Colonic mucosa (tissue), 4 donors: ENCODE data around the gene REM2. TPM values are rescaled to one million over a fixed set of nuclear protein-coding genes. Genes with fewer than 3 reads are reported as not detected.

ENCODE experiments used
- DNase-seq: peaks from one replicate; pipeline ENCODE4 v3.0.0-alpha.2; 2020
- H3K27ac ChIP-seq: fragments of 200-600 bp; one replicate; pipeline ENCODE4 v1.8.0; 2021
- H3K27me3 ChIP-seq: fragments of 200-600 bp; one replicate; pipeline ENCODE4 v1.8.0; 2021
- H3K36me3 ChIP-seq: fragments of 200-600 bp; one replicate; pipeline ENCODE4 v1.8.0; 2021
- H3K4me1 ChIP-seq: fragments of 200-600 bp; one replicate; pipeline ENCODE4 v1.8.0; 2021; ENCODE audit warnings: mild to moderate bottlenecking
- H3K4me3 ChIP-seq: fragments of 200-600 bp; one replicate; pipeline ENCODE4 v1.8.0; 2021
- H3K9ac ChIP-seq, 2 donors: one replicate each; pipeline ENCODE4 v1.7.0; 2013; ENCODE audit warnings: control low read depth in 2 of 2, low read depth in 2 of 2, low read length in 2 of 2
- H3K9me3 ChIP-seq: fragments of 200-600 bp; one replicate; pipeline ENCODE4 v1.8.0; 2021
- intact Hi-C: fragments of 100-400 bp; cut with DNase I; formaldehyde crosslinking; loops from one replicate; pipeline ENCODE4 v1.14.1; 2022
- total RNA-seq, 2 donors: library from RNA; stranded (reverse); fragmentation: NEBNext Ultra II Directional in 1 of 2; extraction: Animal tissue kit (Norgen Biotek cat#: 25700) in 1 of 2; gene quantifications; one replicate each; pipeline ENCODE4 v1.2.1, GENCODE V29; 2021
- TF ChIP-seq, protein P1 (sequence below): fragments of 200-600 bp; IDR thresholded peaks from one replicate; pipeline ENCODE4 v1.8.0; 2022; ENCODE audit warnings: antibody characterized with exemption, mild to moderate bottlenecking
- donor health status: healthy.
- donor health status: DM: no; HTN: no; CAD: no.
- donor health status: DM: no; HTN: no; CAD: no.

The REM2 gene
- total RNA-seq, 2 donors from 2014 or later = 0.24 to 0.30 TPM

DNA sequence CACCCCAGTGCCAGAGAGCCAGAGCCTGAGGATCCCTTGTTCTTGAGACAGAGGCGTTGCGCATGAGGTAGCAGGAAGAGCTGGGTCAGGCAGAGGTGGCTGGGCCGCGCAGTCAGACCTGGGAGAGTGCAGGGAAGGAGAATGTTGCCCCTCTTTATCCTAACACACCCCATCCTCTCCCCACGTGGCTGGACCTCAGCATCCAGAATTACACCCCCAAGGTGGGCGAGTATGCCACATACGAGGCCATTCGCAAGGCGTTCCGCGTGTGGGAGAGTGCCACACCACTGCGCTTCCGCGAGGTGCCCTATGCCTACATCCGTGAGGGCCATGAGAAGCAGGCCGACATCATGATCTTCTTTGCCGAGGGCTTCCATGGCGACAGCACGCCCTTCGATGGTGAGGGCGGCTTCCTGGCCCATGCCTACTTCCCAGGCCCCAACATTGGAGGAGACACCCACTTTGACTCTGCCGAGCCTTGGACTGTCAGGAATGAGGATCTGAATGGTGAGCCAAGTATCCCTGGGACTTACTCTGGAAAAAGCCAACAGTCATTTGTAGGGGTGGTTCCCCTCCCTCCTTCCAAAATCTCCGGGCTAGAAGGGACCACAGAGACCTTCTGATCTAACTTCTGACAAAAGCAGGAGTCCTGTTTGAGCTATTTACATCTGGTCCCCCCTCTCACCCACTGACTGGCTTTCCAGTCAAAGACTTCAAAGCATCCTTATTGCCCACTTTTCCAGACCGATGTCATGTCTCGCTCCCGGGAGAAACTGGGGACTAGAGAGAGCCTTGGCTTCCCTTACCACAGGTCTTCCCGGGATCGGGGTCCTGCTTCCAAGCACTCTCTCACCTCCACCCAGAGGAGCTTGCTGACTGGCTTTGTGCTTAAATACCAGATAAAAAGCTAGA is 40.6 kb upstream of the REM2 start:
- H3K9me3 ChIP-seq = no peaks in the 10 kb centered on the region
- DNase-seq = no peak
- TF ChIP-seq, protein P1, sequence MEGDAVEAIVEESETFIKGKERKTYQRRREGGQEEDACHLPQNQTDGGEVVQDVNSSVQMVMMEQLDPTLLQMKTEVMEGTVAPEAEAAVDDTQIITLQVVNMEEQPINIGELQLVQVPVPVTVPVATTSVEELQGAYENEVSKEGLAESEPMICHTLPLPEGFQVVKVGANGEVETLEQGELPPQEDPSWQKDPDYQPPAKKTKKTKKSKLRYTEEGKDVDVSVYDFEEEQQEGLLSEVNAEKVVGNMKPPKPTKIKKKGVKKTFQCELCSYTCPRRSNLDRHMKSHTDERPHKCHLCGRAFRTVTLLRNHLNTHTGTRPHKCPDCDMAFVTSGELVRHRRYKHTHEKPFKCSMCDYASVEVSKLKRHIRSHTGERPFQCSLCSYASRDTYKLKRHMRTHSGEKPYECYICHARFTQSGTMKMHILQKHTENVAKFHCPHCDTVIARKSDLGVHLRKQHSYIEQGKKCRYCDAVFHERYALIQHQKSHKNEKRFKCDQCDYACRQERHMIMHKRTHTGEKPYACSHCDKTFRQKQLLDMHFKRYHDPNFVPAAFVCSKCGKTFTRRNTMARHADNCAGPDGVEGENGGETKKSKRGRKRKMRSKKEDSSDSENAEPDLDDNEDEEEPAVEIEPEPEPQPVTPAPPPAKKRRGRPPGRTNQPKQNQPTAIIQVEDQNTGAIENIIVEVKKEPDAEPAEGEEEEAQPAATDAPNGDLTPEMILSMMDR = no peak
- H3K4me1 ChIP-seq = peaks cover 4% of the 10 kb centered on the region
- H3K36me3 ChIP-seq = peaks cover 18% of the 10 kb centered on the region
- H3K4me3 ChIP-seq = no peak overlapping the region
- H3K9ac ChIP-seq = no peak overlapping the region
- intact Hi-C loops = no loop called here
- H3K27ac ChIP-seq = no peak overlapping the region
- no peaks in the 10 kb centered on the region for H3K27me3 ChIP-seq

DNA sequence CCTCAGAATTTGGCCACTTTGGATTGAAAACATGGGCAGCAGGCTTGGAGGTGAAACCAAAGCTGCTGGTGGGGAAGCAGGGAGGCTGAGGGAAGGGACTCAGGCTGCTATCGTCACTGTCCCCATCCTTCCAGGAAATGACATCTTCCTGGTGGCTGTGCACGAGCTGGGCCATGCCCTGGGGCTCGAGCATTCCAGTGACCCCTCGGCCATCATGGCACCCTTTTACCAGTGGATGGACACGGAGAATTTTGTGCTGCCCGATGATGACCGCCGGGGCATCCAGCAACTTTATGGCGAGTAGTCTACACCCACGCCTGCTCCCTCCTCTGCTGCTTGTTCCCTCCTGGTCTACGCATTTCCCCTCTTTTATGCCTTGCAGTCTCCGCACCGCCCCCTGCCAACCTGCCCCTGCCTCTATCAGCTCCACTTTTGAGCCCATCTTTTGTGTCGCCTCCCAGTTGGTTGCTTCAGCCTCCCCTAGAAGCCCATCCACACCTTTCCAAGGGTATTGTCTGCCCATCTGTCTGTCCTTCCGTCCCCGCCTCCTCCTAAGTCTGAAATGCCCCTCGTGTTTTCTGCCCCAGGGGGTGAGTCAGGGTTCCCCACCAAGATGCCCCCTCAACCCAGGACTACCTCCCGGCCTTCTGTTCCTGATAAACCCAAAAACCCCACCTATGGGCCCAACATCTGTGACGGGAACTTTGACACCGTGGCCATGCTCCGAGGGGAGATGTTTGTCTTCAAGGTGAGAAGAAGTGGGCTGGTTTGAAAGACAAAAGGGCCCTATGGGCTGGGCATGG is 39.7 kb upstream of the REM2 start:
- intact Hi-C loops = no loop called here
- peaks cover 4% of the 10 kb centered on the region for H3K4me1 ChIP-seq
- no peaks in the 10 kb centered on the region for H3K27me3 ChIP-seq
- no peak overlapping the region for H3K27ac ChIP-seq
- TF ChIP-seq, protein P1 = no peak
- no peak overlapping the region for H3K4me3 ChIP-seq
- H3K36me3 ChIP-seq = peaks cover 18% of the 10 kb centered on the region
- no peaks in the 10 kb centered on the region for H3K9me3 ChIP-seq
- no peak overlapping the region for H3K9ac ChIP-seq
- DNase-seq = no peak

DNA sequence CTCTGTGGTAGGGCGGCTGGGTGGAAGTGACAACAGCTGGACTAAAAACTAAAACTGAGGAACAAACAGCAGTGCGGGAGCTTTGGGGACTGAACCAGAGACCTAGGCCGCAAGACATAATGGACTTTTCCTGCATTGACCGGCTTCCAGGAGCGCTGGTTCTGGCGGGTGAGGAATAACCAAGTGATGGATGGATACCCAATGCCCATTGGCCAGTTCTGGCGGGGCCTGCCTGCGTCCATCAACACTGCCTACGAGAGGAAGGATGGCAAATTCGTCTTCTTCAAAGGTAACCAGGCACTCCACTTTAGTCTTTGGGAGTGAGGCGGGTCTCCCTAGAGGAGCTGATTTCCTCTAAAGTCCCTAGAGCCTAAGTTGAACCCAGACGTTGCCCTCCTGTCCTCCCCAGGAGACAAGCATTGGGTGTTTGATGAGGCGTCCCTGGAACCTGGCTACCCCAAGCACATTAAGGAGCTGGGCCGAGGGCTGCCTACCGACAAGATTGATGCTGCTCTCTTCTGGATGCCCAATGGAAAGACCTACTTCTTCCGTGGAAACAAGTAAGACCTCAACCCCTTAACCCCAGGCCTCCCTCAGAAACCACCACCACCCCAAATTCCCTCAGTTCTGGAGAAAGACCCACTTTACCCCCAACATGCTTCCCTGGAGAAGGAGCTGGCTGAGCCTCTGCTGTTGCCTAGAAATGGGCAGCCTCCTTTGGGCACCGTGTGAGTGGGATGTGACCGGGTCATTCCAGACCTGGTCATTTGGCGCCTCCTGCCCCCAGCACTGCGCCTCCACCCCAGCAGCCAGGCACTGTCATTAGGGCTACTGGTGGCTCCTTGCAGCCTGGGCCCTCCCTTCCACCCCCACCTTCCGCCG is 38.6 kb upstream of the REM2 start:
- Histone ChIP-seq H3K4me1 (peaks cover 4% of the 10 kb centered on the region), H3K4me3 (no peak overlapping the region), H3K9me3 (no peaks in the 10 kb centered on the region), H3K9ac (no peak overlapping the region), H3K27ac (no peak overlapping the region), H3K27me3 (no peaks in the 10 kb centered on the region), H3K36me3 (peaks cover 18% of the 10 kb centered on the region)
- no peak for DNase-seq
- TF ChIP-seq, protein P1 = no peak
- intact Hi-C loops = no loop called here

DNA sequence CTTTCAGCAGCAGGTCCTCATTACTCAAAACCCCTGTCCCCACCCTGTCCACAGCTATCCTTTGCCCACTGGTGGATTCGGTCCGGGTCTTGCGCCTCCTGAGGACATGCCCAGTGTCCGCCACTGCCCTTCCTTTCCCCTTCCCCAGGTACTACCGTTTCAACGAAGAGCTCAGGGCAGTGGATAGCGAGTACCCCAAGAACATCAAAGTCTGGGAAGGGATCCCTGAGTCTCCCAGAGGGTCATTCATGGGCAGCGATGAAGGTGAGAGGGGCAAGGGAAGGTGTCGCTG is 38.0 kb upstream of the REM2 start:
- H3K4me3 ChIP-seq = no peak overlapping the region
- peaks cover 4% of the 10 kb centered on the region for H3K4me1 ChIP-seq
- no peaks in the 10 kb centered on the region for H3K27me3 ChIP-seq
- no peak overlapping the region for H3K9ac ChIP-seq
- H3K27ac ChIP-seq = no peak overlapping the region
- TF ChIP-seq, protein P1 = no peak
- DNase-seq = no peak
- intact Hi-C loops = no loop called here
- H3K9me3 ChIP-seq = no peaks in the 10 kb centered on the region
- H3K36me3 ChIP-seq = peaks cover 18% of the 10 kb centered on the region
